H9 (cell line): ENCODE data around the gene S100A7A. TPM values are rescaled to one million over a fixed set of nuclear protein-coding genes. Genes with fewer than 3 reads are reported as not detected.

Source experiments
- DNase-seq: peaks from one replicate; pipeline ENCODE4 v3.0.0-alpha.2; 2017
- H2AFZ ChIP-seq: one replicate; pipeline ENCODE4 v1.6.1; 2013; ENCODE audit warnings: mild to moderate bottlenecking, low read length, control low read depth, moderate library complexity
- H2AK5ac ChIP-seq: 2 replicates; pipeline ENCODE4 v1.6.1; 2013; ENCODE audit warnings: low read length, control low read depth, mixed read lengths; ENCODE audit not compliant: insufficient read length
- H2BK120ac ChIP-seq: one replicate; pipeline ENCODE4 v1.6.1; 2013; ENCODE audit warnings: low read depth, mild to moderate bottlenecking, low read length, control low read depth, inconsistent platforms; ENCODE audit not compliant: poor library complexity, severe bottlenecking
- H2BK12ac ChIP-seq: 2 replicates; pipeline ENCODE4 v1.6.1; 2013; ENCODE audit warnings: low read length, control low read depth, mixed read lengths, low read depth; ENCODE audit not compliant: insufficient read length
- H2BK15ac ChIP-seq: 2 replicates; pipeline ENCODE4 v1.6.1; 2013; ENCODE audit warnings: low read depth, low read length, control low read depth
- H2BK20ac ChIP-seq: one replicate; pipeline ENCODE4 v1.6.1; 2013; ENCODE audit warnings: low read depth, mild to moderate bottlenecking, low read length, control low read depth, inconsistent platforms; ENCODE audit not compliant: poor library complexity, severe bottlenecking
- H2BK5ac ChIP-seq: 2 replicates; pipeline ENCODE4 v1.6.1; 2013; ENCODE audit warnings: low read length, control low read depth, mixed read lengths; ENCODE audit not compliant: insufficient read length
- H3K14ac ChIP-seq: 2 replicates; pipeline ENCODE4 v1.6.1; 2013; ENCODE audit warnings: low read length, control low read depth; ENCODE audit not compliant: insufficient read depth
- H3K18ac ChIP-seq: 2 replicates; pipeline ENCODE4 v1.6.1; 2013; ENCODE audit warnings: low read depth, mild to moderate bottlenecking, mixed read lengths, low read length, control low read depth; ENCODE audit not compliant: insufficient read length
- H3K23ac ChIP-seq: 2 replicates; pipeline ENCODE4 v1.6.1; 2013; ENCODE audit warnings: low read length, control low read depth, mixed read lengths, low read depth; ENCODE audit not compliant: insufficient read length
- H3K23me2 ChIP-seq: 2 replicates; pipeline ENCODE4 v1.6.1; 2013; ENCODE audit warnings: low read depth, mild to moderate bottlenecking, mixed read lengths, low read length, control low read depth; ENCODE audit not compliant: insufficient read length, poor library complexity, severe bottlenecking
- H3K27ac ChIP-seq: 2 replicates; pipeline ENCODE4 v1.5.1; 2013; ENCODE audit warnings: low read length, control low read depth, mixed read lengths, low read depth; ENCODE audit not compliant: insufficient read length
- H3K27me3 ChIP-seq: 2 replicates; pipeline ENCODE4 v1.6.1; 2013; ENCODE audit warnings: low read length, control low read depth, inconsistent platforms; ENCODE audit not compliant: insufficient read depth
- H3K4ac ChIP-seq: 2 replicates; pipeline ENCODE4 v1.6.1; 2013; ENCODE audit warnings: low read depth, mild to moderate bottlenecking, control low read depth, inconsistent platforms, low read length, moderate library complexity
- H3K4me1 ChIP-seq: 2 replicates; pipeline ENCODE4 v1.6.1; 2013; ENCODE audit warnings: low read length, control low read depth, inconsistent platforms; ENCODE audit not compliant: insufficient read depth
- H3K4me2 ChIP-seq: 2 replicates; pipeline ENCODE4 v1.6.1; 2013; ENCODE audit warnings: low read length, control low read depth, mixed read lengths; ENCODE audit not compliant: insufficient read length, insufficient read depth
- H3K56ac ChIP-seq: 2 replicates; pipeline ENCODE4 v1.6.1; 2013; ENCODE audit warnings: low read depth, mild to moderate bottlenecking, mixed read lengths, low read length, control low read depth; ENCODE audit not compliant: insufficient read length
- H3K79me1 ChIP-seq: 2 replicates; pipeline ENCODE4 v1.6.1; 2013; ENCODE audit warnings: low read depth, mild to moderate bottlenecking, moderate library complexity, low read length, control low read depth, inconsistent platforms; ENCODE audit not compliant: insufficient read depth, poor library complexity, severe bottlenecking
- H3K79me2 ChIP-seq: 2 replicates; pipeline ENCODE4 v1.6.1; 2013; ENCODE audit warnings: low read length, control low read depth, inconsistent platforms; ENCODE audit not compliant: insufficient read depth
- H3K9ac ChIP-seq: 2 replicates; pipeline ENCODE4 v1.6.1; 2013; ENCODE audit warnings: low read length, control low read depth, mixed read lengths; ENCODE audit not compliant: insufficient read length; ENCODE audit errors: extremely low read depth
- H3K9me3 ChIP-seq: one replicate; pipeline ENCODE4 v1.6.1; 2013; ENCODE audit warnings: low read depth, low read length, inconsistent platforms; ENCODE audit not compliant: control insufficient read depth
- H3T11ph ChIP-seq: one replicate; pipeline ENCODE4 v1.6.1; 2013; ENCODE audit warnings: mild to moderate bottlenecking, low read length, control low read depth, inconsistent platforms
- H4K20me1 ChIP-seq: one replicate; pipeline ENCODE4 v1.6.1; 2013; ENCODE audit not compliant: control insufficient read depth, insufficient read length, insufficient read depth
- H4K5ac ChIP-seq: 2 replicates; pipeline ENCODE4 v1.6.1; 2013; ENCODE audit warnings: low read depth, mild to moderate bottlenecking, mixed read lengths, low read length, control low read depth; ENCODE audit not compliant: insufficient read length
- H4K8ac ChIP-seq: replicated peaks from 2 replicates; pipeline ENCODE4 v1.6.1; 2013; ENCODE audit warnings: low read length, control low read depth, mixed read lengths, low read depth; ENCODE audit not compliant: insufficient read length
- H4K91ac ChIP-seq: 2 replicates; pipeline ENCODE4 v1.6.1; 2013; ENCODE audit warnings: low read depth, mild to moderate bottlenecking, moderate library complexity, mixed read lengths, low read length, control low read depth; ENCODE audit not compliant: insufficient read length
- H3K27ac Mint-ChIP-seq, 3 experiments: 2 replicates in 2 of 3; 3 replicates in 1 of 3; pipeline ENCODE4 v1.8.0; 2020 to 2021; ENCODE audit warnings: mixed read lengths in 3 of 3, mild to moderate bottlenecking in 1 of 3, moderate library complexity in 1 of 3
- H3K27me3 Mint-ChIP-seq: 2 replicates; pipeline ENCODE4 v1.8.0; 2021; ENCODE audit warnings: low read depth, mild to moderate bottlenecking, moderate library complexity, mixed read lengths
- H3K36me3 Mint-ChIP-seq, 3 experiments: 2 replicates in 2 of 3; 3 replicates in 1 of 3; pipeline ENCODE4 v1.8.0; 2020 to 2021; ENCODE audit warnings: low read depth in 3 of 3, mixed read lengths in 3 of 3; ENCODE audit not compliant: insufficient read depth in 1 of 3
- H3K4me1 Mint-ChIP-seq, 2 experiments: 2 replicates each; pipeline ENCODE4 v1.8.0; 2020; ENCODE audit warnings: mixed read lengths in 2 of 2
- H3K4me3 Mint-ChIP-seq, 2 experiments: 2 replicates in 1 of 2; 3 replicates in 1 of 2; pipeline ENCODE4 v1.8.0; 2020 to 2021; ENCODE audit warnings: mild to moderate bottlenecking in 2 of 2, mixed read lengths in 2 of 2, moderate library complexity in 1 of 2
- H3K9me3 Mint-ChIP-seq, 2 experiments: 2 replicates in 1 of 2; 3 replicates in 1 of 2; pipeline ENCODE4 v1.8.0; 2020; ENCODE audit warnings: mild to moderate bottlenecking in 2 of 2, mixed read lengths in 2 of 2, moderate library complexity in 1 of 2
- WGBS: extraction: QIAGEN DNeasy Blood & Tissue Kit; methylation state at CpG from one replicate; pipeline ENCODE4 v1.1.7; 2013; ENCODE audit warnings: missing lambda C conversion rate, low lambda C conversion rate, mixed read lengths; ENCODE audit not compliant: insufficient read length; ENCODE audit errors: extremely low coverage; 5-methylcytosine and 5-hydroxymethylcytosine counted together
- total RNA-seq: library from RNA; stranded (reverse); gene quantifications from 2 replicates; pipeline ENCODE4 v1.2.1, GENCODE V29; 2021
- TF ChIP-seq, protein P1 (sequence below): fragments of 200-600 bp; sonication (generic); conservative IDR thresholded peaks from 3 replicates; pipeline ENCODE4 v1.8.0; 2021; ENCODE audit warnings: antibody characterized with exemption, mild to moderate bottlenecking

S100A7A gene
- total RNA-seq, 1 experiment from 2014 or later = not detected

- Histone ChIP-seq H2BK5ac (no peak overlapping the region), H3K4me1 (no peaks in the 10 kb centered on the region), H4K91ac (no peak overlapping the region), H3K4ac (no peak overlapping the region), H2AFZ (no peak overlapping the region), H3K4me2 (no peak overlapping the region), H3K27ac (no peak overlapping the region), H4K5ac (no peak overlapping the region), H3K23me2 (no peaks in the 10 kb centered on the region), H3K56ac (no peak overlapping the region), H3K9me3 (no peaks in the 10 kb centered on the region), H3K18ac (no peak overlapping the region), H3K9ac (no peak overlapping the region), H2AK5ac (no peak overlapping the region), H2BK15ac (no peak overlapping the region), H3K79me2 (no peaks in the 10 kb centered on the region), H3K27me3 (no peaks in the 10 kb centered on the region; the same call in 1 of the 2 replicates), H2BK120ac (no peak overlapping the region), H3K79me1 (no peaks in the 10 kb centered on the region), H4K20me1 (no peaks in the 10 kb centered on the region), H4K8ac (no peak overlapping the region), H2BK12ac (no peak overlapping the region), H2BK20ac (no peak overlapping the region), H3K14ac (no peak overlapping the region), H3T11ph (no peak overlapping the region), H3K23ac (no peak overlapping the region)
- no peak overlapping the region for H3K27ac Mint-ChIP-seq
- no peaks in the 10 kb centered on the region for H3K4me1 Mint-ChIP-seq
- peaks cover 0 to 3% of the 10 kb centered on the region in 2 experiments; a peak in 1 of 5 replicates for H3K9me3 Mint-ChIP-seq
- H3K4me3 Mint-ChIP-seq = no peak overlapping the region
- peaks cover 7% of the 10 kb centered on the region for H3K27me3 Mint-ChIP-seq
- TF ChIP-seq, protein P1, sequence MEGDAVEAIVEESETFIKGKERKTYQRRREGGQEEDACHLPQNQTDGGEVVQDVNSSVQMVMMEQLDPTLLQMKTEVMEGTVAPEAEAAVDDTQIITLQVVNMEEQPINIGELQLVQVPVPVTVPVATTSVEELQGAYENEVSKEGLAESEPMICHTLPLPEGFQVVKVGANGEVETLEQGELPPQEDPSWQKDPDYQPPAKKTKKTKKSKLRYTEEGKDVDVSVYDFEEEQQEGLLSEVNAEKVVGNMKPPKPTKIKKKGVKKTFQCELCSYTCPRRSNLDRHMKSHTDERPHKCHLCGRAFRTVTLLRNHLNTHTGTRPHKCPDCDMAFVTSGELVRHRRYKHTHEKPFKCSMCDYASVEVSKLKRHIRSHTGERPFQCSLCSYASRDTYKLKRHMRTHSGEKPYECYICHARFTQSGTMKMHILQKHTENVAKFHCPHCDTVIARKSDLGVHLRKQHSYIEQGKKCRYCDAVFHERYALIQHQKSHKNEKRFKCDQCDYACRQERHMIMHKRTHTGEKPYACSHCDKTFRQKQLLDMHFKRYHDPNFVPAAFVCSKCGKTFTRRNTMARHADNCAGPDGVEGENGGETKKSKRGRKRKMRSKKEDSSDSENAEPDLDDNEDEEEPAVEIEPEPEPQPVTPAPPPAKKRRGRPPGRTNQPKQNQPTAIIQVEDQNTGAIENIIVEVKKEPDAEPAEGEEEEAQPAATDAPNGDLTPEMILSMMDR = no peak
- WGBS = no CpG with 5 or more reads among the region's 3 CpGs
- no peak for DNase-seq
- no peaks in the 10 kb centered on the region for H3K36me3 Mint-ChIP-seq
Measured at GRCh38 chr1:153430561-153430960, 14.2 kb downstream of the S100A7A start.
